Measurements from ENCODE around the gene NR4A3. TPM values are rescaled to one million over a fixed set of nuclear protein-coding genes. Genes with fewer than 3 reads are reported as not detected.

NR4A3 gene
- total and polyA plus RNA-seq, 2 of the 13 experiments (the other 11 are each of a cell fraction or from before 2014, with no cell fraction given): 0.02 to 0.09 TPM

DNA sequence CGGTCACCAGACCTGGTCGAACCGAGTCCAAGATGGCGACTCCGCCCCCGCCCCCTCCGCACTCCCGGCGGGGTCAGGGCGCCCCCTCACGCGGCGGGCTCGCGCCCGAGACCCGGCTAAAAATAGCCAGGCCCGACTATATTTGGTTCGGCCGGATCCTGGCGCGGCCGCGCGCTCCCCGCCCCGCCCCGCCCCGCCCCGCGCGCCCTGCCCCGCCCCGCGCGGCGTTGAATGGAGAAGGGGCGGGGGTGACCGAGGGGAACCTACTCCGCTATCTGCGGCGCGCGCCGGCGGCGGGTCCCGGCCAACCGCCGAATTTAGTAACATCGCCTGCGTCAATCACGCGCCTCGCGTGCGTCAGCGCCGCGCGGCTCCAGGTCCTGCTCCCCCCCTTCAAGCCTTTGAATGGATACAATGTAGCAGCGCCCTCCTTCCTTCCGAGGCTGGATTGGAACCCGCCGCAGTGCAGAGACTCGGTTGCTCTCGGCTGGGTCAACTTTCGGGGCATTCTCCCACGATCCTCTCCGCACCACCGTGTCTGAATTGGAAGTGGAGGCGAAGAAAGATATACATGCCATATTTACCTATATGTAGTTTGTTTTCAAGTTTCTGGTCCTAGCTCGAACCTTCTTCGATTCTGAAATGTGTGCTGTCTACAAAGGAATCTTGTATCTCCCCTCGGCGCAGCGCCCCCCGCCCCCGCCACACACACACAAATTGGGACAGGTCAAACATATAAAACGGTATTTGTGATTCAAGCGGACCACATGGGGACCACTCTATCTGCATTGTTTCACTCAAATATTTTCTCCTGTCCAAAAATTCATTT is 1.6 kb upstream of the NR4A3 start (continued):
- no peak for TF ChIP-seq FOXP1 (IDR thresholded peaks at IDR 0.05)
- TF ChIP-seq FOXP1 (CRISPR knock-in tag; IDR thresholded peaks at IDR 0.05): no peak
- TF ChIP-seq, protein P1, sequence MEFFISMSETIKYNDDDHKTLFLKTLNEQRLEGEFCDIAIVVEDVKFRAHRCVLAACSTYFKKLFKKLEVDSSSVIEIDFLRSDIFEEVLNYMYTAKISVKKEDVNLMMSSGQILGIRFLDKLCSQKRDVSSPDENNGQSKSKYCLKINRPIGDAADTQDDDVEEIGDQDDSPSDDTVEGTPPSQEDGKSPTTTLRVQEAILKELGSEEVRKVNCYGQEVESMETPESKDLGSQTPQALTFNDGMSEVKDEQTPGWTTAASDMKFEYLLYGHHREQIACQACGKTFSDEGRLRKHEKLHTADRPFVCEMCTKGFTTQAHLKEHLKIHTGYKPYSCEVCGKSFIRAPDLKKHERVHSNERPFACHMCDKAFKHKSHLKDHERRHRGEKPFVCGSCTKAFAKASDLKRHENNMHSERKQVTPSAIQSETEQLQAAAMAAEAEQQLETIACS (CRISPR knock-in tag; IDR thresholded peaks at IDR 0.05): peak; percentile 91
- TF ChIP-seq ZNF3 (CRISPR knock-in tag; IDR thresholded peaks at IDR 0.05): no peak
- no peak for TF ChIP-seq ATM (IDR thresholded peaks at IDR 0.05; ENCODE audit: borderline replicate concordance)
- TF ChIP-seq ZNF747 (CRISPR knock-in tag; IDR thresholded peaks at IDR 0.05; ENCODE audit: borderline replicate concordance): 0 out of 2 replicates have a peak, but pooled peaks have one; percentile 15
- peak; percentile 65; the same call in 1 of the 2 replicates for TF ChIP-seq MYC (CRISPR knock-in tag; IDR thresholded peaks at IDR 0.05; ENCODE audit: borderline replicate concordance)
- TF ChIP-seq GABPA (IDR thresholded peaks at IDR 0.05; ENCODE audit: low read depth, low read length): no peak
- no peak for TF ChIP-seq GABPA (CRISPR knock-in tag; IDR thresholded peaks at IDR 0.05; ENCODE audit: low read depth)
- TF ChIP-seq, protein P2, sequence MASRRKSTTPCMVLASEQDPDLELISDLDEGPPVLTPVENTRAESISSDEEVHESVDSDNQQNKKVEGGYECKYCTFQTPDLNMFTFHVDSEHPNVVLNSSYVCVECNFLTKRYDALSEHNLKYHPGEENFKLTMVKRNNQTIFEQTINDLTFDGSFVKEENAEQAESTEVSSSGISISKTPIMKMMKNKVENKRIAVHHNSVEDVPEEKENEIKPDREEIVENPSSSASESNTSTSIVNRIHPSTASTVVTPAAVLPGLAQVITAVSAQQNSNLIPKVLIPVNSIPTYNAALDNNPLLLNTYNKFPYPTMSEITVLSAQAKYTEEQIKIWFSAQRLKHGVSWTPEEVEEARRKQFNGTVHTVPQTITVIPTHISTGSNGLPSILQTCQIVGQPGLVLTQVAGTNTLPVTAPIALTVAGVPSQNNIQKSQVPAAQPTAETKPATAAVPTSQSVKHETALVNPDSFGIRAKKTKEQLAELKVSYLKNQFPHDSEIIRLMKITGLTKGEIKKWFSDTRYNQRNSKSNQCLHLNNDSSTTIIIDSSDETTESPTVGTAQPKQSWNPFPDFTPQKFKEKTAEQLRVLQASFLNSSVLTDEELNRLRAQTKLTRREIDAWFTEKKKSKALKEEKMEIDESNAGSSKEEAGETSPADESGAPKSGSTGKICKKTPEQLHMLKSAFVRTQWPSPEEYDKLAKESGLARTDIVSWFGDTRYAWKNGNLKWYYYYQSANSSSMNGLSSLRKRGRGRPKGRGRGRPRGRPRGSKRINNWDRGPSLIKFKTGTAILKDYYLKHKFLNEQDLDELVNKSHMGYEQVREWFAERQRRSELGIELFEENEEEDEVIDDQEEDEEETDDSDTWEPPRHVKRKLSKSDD (CRISPR knock-in tag; IDR thresholded peaks at IDR 0.05; ENCODE audit: low read depth): 0 out of 2 replicates have a peak, but pooled peaks have one; percentile 20
- no peak for TF ChIP-seq ZNF12 (CRISPR knock-in tag; IDR thresholded peaks at IDR 0.05)
- TF ChIP-seq ZNF792 (CRISPR knock-in tag; IDR thresholded peaks at IDR 0.05): 0 out of 2 replicates have a peak, but pooled peaks have one; percentile 13
- no peak for TF ChIP-seq ARHGAP35 (CRISPR knock-in tag; IDR thresholded peaks at IDR 0.05; ENCODE audit: borderline replicate concordance)
- no peak for TF ChIP-seq FLYWCH1 (CRISPR knock-in tag; IDR thresholded peaks at IDR 0.05)
- no peak for TF ChIP-seq ZNF264 (CRISPR knock-in tag; IDR thresholded peaks at IDR 0.05)
- TF ChIP-seq ZNF225 (CRISPR knock-in tag; IDR thresholded peaks at IDR 0.05): no peak
- TF ChIP-seq, protein P3, sequence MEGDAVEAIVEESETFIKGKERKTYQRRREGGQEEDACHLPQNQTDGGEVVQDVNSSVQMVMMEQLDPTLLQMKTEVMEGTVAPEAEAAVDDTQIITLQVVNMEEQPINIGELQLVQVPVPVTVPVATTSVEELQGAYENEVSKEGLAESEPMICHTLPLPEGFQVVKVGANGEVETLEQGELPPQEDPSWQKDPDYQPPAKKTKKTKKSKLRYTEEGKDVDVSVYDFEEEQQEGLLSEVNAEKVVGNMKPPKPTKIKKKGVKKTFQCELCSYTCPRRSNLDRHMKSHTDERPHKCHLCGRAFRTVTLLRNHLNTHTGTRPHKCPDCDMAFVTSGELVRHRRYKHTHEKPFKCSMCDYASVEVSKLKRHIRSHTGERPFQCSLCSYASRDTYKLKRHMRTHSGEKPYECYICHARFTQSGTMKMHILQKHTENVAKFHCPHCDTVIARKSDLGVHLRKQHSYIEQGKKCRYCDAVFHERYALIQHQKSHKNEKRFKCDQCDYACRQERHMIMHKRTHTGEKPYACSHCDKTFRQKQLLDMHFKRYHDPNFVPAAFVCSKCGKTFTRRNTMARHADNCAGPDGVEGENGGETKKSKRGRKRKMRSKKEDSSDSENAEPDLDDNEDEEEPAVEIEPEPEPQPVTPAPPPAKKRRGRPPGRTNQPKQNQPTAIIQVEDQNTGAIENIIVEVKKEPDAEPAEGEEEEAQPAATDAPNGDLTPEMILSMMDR (CRISPR knock-in tag; IDR thresholded peaks at IDR 0.05): peak; percentile 31
- no peak for TF ChIP-seq HDAC6 (IDR thresholded peaks at IDR 0.05; ENCODE audit: low read depth, low read length)
- TF ChIP-seq, protein P4, sequence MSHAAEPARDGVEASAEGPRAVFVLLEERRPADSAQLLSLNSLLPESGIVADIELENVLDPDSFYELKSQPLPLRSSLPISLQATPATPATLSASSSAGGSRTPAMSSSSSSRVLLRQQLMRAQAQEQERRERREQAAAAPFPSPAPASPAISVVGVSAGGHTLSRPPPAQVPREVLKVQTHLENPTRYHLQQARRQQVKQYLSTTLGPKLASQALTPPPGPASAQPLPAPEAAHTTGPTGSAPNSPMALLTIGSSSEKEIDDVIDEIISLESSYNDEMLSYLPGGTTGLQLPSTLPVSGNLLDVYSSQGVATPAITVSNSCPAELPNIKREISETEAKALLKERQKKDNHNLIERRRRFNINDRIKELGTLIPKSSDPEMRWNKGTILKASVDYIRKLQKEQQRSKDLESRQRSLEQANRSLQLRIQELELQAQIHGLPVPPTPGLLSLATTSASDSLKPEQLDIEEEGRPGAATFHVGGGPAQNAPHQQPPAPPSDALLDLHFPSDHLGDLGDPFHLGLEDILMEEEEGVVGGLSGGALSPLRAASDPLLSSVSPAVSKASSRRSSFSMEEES (CRISPR knock-in tag; IDR thresholded peaks at IDR 0.05): 0 out of 2 replicates have a peak, but pooled peaks have one; percentile 18
- 0 out of 2 replicates have a peak, but pooled peaks have one; percentile 26 for TF ChIP-seq KMT2A (CRISPR knock-in tag; IDR thresholded peaks at IDR 0.05)
- TF ChIP-seq ZSCAN31 (CRISPR knock-in tag; IDR thresholded peaks at IDR 0.05; ENCODE audit: low read depth): peak; percentile 39
- TF ChIP-seq KDM6A (CRISPR knock-in tag; IDR thresholded peaks at IDR 0.05; ENCODE audit: low read depth): no peak
- TF ChIP-seq KLF16 (CRISPR knock-in tag; IDR thresholded peaks at IDR 0.05): no peak

Data from HepG2 (cell line).